Stimulated activated CD8-positive, alpha-beta memory T cell treated with anti-CD3 and anti-CD28 coated beads, Interleukin-2, amount 100 ng/mL, for 48 hours (primary cell): Measurements from ENCODE around the gene MLLT10.

Source experiments
- DNase-seq, 2 donors: peaks; one replicate each; pipeline ENCODE4 v3.0.0-alpha.2; 2020; ENCODE audit warnings: low read depth in 2 of 2

The MLLT10 gene

GRCh38 chr10:21501091-21501490 is 32.9 kb upstream of the MLLT10 start:
- no peak for DNase-seq

GRCh38 chr10:21501731-21502347 is 32.2 kb upstream of the MLLT10 start:
- no peak for DNase-seq

- DNase-seq = no peak
Observed at GRCh38 chr10:21502348-21502740, 31.7 kb upstream of the MLLT10 start.

GRCh38 chr10:21503542-21503941 is 30.5 kb upstream of the MLLT10 start:
- DNase-seq = no peak

- no peak for DNase-seq
Observed at GRCh38 chr10:21505711-21506278, 28.2 kb upstream of the MLLT10 start.

GRCh38 chr10:21506351-21506750 is 27.7 kb upstream of the MLLT10 start:
- DNase-seq = no peak

- DNase-seq = no peak
Observed at GRCh38 chr10:21507150-21507549, 26.9 kb upstream of the MLLT10 start.

GRCh38 chr10:21508706-21509331 is 25.2 kb upstream of the MLLT10 start:
- no peak for DNase-seq

- no peak for DNase-seq
Observed at GRCh38 chr10:21509341-21510240, 24.4 kb upstream of the MLLT10 start.

GRCh38 chr10:21510241-21511094 is 23.6 kb upstream of the MLLT10 start:
- no peak for DNase-seq

- DNase-seq = no peak
Observed at GRCh38 chr10:21511095-21511570, 22.9 kb upstream of the MLLT10 start.

GRCh38 chr10:21511946-21512572 is 22.0 kb upstream of the MLLT10 start:
- no peak for DNase-seq

- DNase-seq = no peak
Observed at GRCh38 chr10:21512573-21513404, 21.2 kb upstream of the MLLT10 start.

GRCh38 chr10:21513405-21513788 is 20.6 kb upstream of the MLLT10 start:
- DNase-seq = no peak

GRCh38 chr10:21514129-21514817 is 19.8 kb upstream of the MLLT10 start:
- no peak for DNase-seq

GRCh38 chr10:21514818-21515351 is 19.1 kb upstream of the MLLT10 start:
- DNase-seq = no peak

GRCh38 chr10:21515361-21516241 is 18.4 kb upstream of the MLLT10 start:
- no peak for DNase-seq
